ENCODE results near the gene NPFF.

NPFF gene

DNA sequence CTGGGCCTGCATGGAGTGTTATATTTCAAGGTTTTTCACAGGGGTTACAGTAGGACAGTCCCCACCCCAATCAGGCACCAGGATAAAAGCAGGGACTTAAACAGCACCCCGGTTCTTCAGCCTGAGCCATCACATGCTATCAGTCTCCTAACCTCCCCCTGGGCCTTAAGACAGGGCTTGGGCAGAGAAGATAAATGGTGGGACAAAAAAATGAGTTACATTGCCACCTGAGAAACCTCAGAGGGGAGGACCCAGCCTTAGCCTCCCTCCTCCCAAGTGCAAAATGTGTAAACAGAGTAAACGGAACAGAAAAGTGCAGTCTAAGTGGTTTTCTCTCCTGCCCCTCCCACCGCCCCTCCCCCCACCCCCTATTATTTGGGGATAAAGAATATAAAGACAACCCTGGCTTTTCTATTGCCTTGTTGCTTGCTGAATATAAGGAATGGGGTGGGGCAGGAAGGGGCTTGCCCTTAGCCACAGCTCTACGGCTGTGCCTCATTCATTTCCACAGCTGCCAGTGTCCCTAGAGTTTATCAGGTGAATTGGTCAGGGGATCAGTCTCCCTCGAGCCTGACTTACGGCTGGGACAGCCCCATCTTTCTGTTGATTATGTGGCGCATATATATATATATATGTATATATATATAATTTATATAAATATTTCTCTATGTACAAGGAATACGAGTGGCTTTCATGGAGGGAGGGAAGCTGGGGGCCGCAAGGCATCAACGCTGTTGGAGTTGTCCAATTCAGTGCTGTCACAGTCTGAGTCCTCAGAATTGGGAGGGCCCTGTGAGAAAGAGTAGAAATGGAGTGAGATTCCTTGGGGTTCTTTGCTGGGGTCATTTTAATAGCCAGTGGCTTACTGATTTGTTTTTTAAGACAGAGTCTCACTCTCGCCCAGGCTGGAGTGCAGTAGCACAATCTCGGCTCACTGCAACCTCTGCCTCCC, 26.5 kb downstream of the NPFF start:
- DNase-seq (ENCODE audit: low read depth), result peak; percentile 22
- Histone ChIP-seq H3K9ac (ENCODE audit: low read length) (peak overlapping the region; percentile 52), H3K4me3 (ENCODE audit: low read length) (no peak overlapping the region), H3K4me1 (ENCODE audit: control insufficient read depth, insufficient read depth, low read length) (peaks cover 53% of the 10 kb centered on the region), H3K9me3 (ENCODE audit: control insufficient read depth, low read length) (no peaks in the 10 kb centered on the region), H3K27me3 (replicated peaks; ENCODE audit: control insufficient read depth, insufficient read depth, low read length) (no peaks in the 10 kb centered on the region), H3K36me3 (ENCODE audit: control insufficient read depth, insufficient read depth, low read length, severe bottlenecking) (peaks cover 76% of the 10 kb centered on the region)

DNA sequence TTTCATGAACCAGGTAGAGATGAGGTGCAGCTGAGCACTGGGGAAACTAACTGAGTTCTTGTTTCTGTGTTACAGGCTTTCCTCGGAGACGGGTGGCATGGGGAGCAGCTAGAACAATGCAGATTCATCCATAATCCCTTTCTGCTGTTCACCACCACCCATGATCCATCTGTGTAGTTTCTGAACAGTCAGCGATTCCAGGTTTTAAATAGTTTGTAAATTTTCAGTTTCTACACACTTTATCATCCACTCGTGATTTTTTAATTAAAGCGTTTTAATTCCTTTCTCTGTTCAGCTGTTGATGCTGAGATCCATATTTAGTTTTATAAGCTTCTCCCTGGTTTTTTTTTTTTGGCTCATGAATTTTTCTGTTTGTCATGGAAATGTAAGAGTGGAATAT, 28.0 kb downstream of the NPFF start:
- no peaks in the 10 kb centered on the region for H3K27me3 ChIP-seq (replicated peaks; ENCODE audit: control insufficient read depth, insufficient read depth, low read length)
- H3K4me1 ChIP-seq (ENCODE audit: control insufficient read depth, insufficient read depth, low read length), result peaks cover 64% of the 10 kb centered on the region
- H3K9me3 ChIP-seq (ENCODE audit: control insufficient read depth, low read length), result no peaks in the 10 kb centered on the region
- H3K9ac ChIP-seq (ENCODE audit: low read length), result no peak overlapping the region
- H3K36me3 ChIP-seq (ENCODE audit: control insufficient read depth, insufficient read depth, low read length, severe bottlenecking), result peaks cover 82% of the 10 kb centered on the region
- H3K4me3 ChIP-seq (ENCODE audit: low read length), result no peak overlapping the region
- DNase-seq (ENCODE audit: low read depth), result no peak

DNA sequence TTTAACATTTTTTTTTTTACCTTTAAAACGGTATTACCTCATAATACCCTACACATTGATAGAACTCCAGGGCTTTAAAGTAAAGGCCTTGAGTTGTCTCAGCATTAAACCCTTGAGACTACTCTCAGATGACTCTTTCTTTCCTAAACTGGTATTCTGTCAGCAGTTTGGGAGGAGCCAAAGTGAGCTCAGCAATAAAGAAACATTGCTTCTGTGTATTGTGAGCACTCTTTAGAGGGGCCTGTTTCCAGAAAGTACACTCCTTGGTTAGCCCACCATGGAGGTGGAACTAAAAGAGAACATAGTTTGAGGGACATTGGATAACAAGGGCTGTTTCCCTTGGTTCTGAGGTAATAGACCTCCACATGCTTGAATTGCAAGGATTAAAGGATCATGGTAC, 28.4 kb downstream of the NPFF start:
- DNase-seq (ENCODE audit: low read depth), result no peak
- peaks cover 68% of the 10 kb centered on the region for H3K4me1 ChIP-seq (ENCODE audit: control insufficient read depth, insufficient read depth, low read length)
- no peaks in the 10 kb centered on the region for H3K9me3 ChIP-seq (ENCODE audit: control insufficient read depth, low read length)
- no peak overlapping the region for H3K4me3 ChIP-seq (ENCODE audit: low read length)
- peak overlapping the region; percentile 29 for H3K9ac ChIP-seq (ENCODE audit: low read length)
- peaks cover 86% of the 10 kb centered on the region for H3K36me3 ChIP-seq (ENCODE audit: control insufficient read depth, insufficient read depth, low read length, severe bottlenecking)
- no peaks in the 10 kb centered on the region for H3K27me3 ChIP-seq (replicated peaks; ENCODE audit: control insufficient read depth, insufficient read depth, low read length)

DNA sequence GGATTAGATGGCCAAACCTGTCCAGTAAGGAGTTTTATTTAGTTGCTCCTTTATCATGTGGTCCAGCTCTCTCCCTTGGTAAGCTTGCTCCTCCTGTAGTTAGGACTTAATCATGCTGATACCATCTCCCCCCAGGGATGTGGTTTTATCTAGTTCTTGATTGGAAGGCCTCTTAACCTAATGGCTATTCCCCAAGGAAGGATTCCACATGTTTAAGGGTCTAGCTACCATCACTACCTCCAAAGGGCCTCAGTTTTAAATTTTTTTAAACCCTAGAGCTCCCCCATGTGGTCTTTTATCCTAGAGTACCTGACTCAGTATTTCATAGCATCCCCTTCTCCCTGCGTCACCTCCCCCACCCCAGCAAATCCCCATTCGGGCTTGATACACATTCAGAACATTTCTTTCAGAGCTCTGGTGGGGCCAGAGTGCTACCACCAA, 30.5 kb downstream of the NPFF start:
- Histone ChIP-seq H3K9me3 (ENCODE audit: control insufficient read depth, low read length) (no peaks in the 10 kb centered on the region), H3K9ac (ENCODE audit: low read length) (peak overlapping the region; percentile 60)

DNA sequence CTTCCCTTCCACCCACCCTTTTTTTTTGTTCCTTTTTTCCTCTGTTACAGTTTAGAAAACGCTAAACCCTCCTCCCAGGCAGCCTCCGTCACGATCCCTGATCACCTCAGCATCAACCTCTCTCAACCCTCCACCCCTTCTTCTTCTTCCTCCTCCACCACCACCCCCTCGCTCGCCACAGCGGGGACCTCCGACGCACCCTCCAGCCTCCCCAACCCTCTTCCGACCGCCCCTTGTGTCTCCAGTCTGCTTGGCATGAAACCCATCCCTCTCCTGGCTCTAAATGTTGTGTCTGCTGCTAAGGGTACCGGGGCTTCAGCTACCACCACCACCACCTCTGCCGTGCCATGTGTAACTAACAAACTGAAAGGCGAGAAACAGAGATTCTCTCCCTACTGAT, 32.5 kb downstream of the NPFF start:
- H3K4me1 ChIP-seq (ENCODE audit: control insufficient read depth, insufficient read depth, low read length), result peaks cover 75% of the 10 kb centered on the region
- H3K4me3 ChIP-seq (ENCODE audit: low read length), result no peak overlapping the region
- no peaks in the 10 kb centered on the region for H3K27me3 ChIP-seq (replicated peaks; ENCODE audit: control insufficient read depth, insufficient read depth, low read length)
- no peaks in the 10 kb centered on the region for H3K9me3 ChIP-seq (ENCODE audit: control insufficient read depth, low read length)
- H3K9ac ChIP-seq (ENCODE audit: low read length), result peak overlapping the region; percentile 30
- DNase-seq (ENCODE audit: low read depth), result no peak
- peaks cover 94% of the 10 kb centered on the region for H3K36me3 ChIP-seq (ENCODE audit: control insufficient read depth, insufficient read depth, low read length, severe bottlenecking)

More for the DNA sequence above, 30.5 kb downstream of the NPFF start:
- peak; percentile 54 for DNase-seq (ENCODE audit: low read depth)
- no peak overlapping the region for H3K4me3 ChIP-seq (ENCODE audit: low read length)
- no peaks in the 10 kb centered on the region for H3K27me3 ChIP-seq (replicated peaks; ENCODE audit: control insufficient read depth, insufficient read depth, low read length)
- peaks cover 84% of the 10 kb centered on the region for H3K4me1 ChIP-seq (ENCODE audit: control insufficient read depth, insufficient read depth, low read length)
- H3K36me3 ChIP-seq (ENCODE audit: control insufficient read depth, insufficient read depth, low read length, severe bottlenecking), result peaks cover 87% of the 10 kb centered on the region

- H3K9ac ChIP-seq (ENCODE audit: low read length), result peak overlapping the region; percentile 19
- H3K4me1 ChIP-seq (ENCODE audit: control insufficient read depth, insufficient read depth, low read length), result peaks cover 68% of the 10 kb centered on the region
- DNase-seq (ENCODE audit: low read depth), result no peak
- no peaks in the 10 kb centered on the region for H3K9me3 ChIP-seq (ENCODE audit: control insufficient read depth, low read length)
- H3K4me3 ChIP-seq (ENCODE audit: low read length), result no peak overlapping the region
- peaks cover 94% of the 10 kb centered on the region for H3K36me3 ChIP-seq (ENCODE audit: control insufficient read depth, insufficient read depth, low read length, severe bottlenecking)
- no peaks in the 10 kb centered on the region for H3K27me3 ChIP-seq (replicated peaks; ENCODE audit: control insufficient read depth, insufficient read depth, low read length)
These were observed 33.2 kb downstream of the NPFF start for GRCh38 chr12:53474077-53474476.

GRCh38 chr12:53472056-53472582, 35.2 kb downstream of the NPFF start:
- Histone ChIP-seq H3K4me1 (ENCODE audit: control insufficient read depth, insufficient read depth, low read length) (peaks cover 52% of the 10 kb centered on the region), H3K4me3 (ENCODE audit: low read length) (no peak overlapping the region), H3K9ac (ENCODE audit: low read length) (peak overlapping the region; percentile 16), H3K9me3 (ENCODE audit: control insufficient read depth, low read length) (no peaks in the 10 kb centered on the region), H3K36me3 (ENCODE audit: control insufficient read depth, insufficient read depth, low read length, severe bottlenecking) (peaks cover 97% of the 10 kb centered on the region), H3K27me3 (replicated peaks; ENCODE audit: control insufficient read depth, insufficient read depth, low read length) (no peaks in the 10 kb centered on the region)
- DNase-seq (ENCODE audit: low read depth), result no peak

- Histone ChIP-seq H3K36me3 (ENCODE audit: control insufficient read depth, insufficient read depth, low read length, severe bottlenecking) (peaks cover 96% of the 10 kb centered on the region), H3K9ac (ENCODE audit: low read length) (no peak overlapping the region), H3K9me3 (ENCODE audit: control insufficient read depth, low read length) (no peaks in the 10 kb centered on the region), H3K27me3 (replicated peaks; ENCODE audit: control insufficient read depth, insufficient read depth, low read length) (no peaks in the 10 kb centered on the region), H3K4me1 (ENCODE audit: control insufficient read depth, insufficient read depth, low read length) (peaks cover 46% of the 10 kb centered on the region), H3K4me3 (ENCODE audit: low read length) (no peak overlapping the region)
- DNase-seq (ENCODE audit: low read depth), result no peak
These were observed 39.0 kb downstream of the NPFF start for GRCh38 chr12:53468282-53468681.

- no peak overlapping the region for H3K9ac ChIP-seq (ENCODE audit: low read length)
- H3K36me3 ChIP-seq (ENCODE audit: control insufficient read depth, insufficient read depth, low read length, severe bottlenecking), result peaks cover 98% of the 10 kb centered on the region
- peaks cover 44% of the 10 kb centered on the region for H3K4me1 ChIP-seq (ENCODE audit: control insufficient read depth, insufficient read depth, low read length)
- no peak for DNase-seq (ENCODE audit: low read depth)
- H3K4me3 ChIP-seq (ENCODE audit: low read length), result no peak overlapping the region
- H3K27me3 ChIP-seq (replicated peaks; ENCODE audit: control insufficient read depth, insufficient read depth, low read length), result no peaks in the 10 kb centered on the region
- H3K9me3 ChIP-seq (ENCODE audit: control insufficient read depth, low read length), result no peaks in the 10 kb centered on the region
These were observed 39.4 kb downstream of the NPFF start for GRCh38 chr12:53467880-53468279.

GRCh38 chr12:53467082-53467481, 40.2 kb downstream of the NPFF start:
- Histone ChIP-seq H3K4me1 (ENCODE audit: control insufficient read depth, insufficient read depth, low read length) (peaks cover 36% of the 10 kb centered on the region), H3K9me3 (ENCODE audit: control insufficient read depth, low read length) (no peaks in the 10 kb centered on the region), H3K36me3 (ENCODE audit: control insufficient read depth, insufficient read depth, low read length, severe bottlenecking) (peaks cover 98% of the 10 kb centered on the region), H3K9ac (ENCODE audit: low read length) (no peak overlapping the region), H3K27me3 (replicated peaks; ENCODE audit: control insufficient read depth, insufficient read depth, low read length) (no peaks in the 10 kb centered on the region), H3K4me3 (ENCODE audit: low read length) (no peak overlapping the region)
- DNase-seq (ENCODE audit: low read depth), result no peak

GRCh38 chr12:53466640-53467039, 40.6 kb downstream of the NPFF start:
- H3K36me3 ChIP-seq (ENCODE audit: control insufficient read depth, insufficient read depth, low read length, severe bottlenecking), result peaks cover 98% of the 10 kb centered on the region
- H3K9ac ChIP-seq (ENCODE audit: low read length), result peak overlapping the region; percentile 44

More at GRCh38 chr12:53466640-53467039, 40.6 kb downstream of the NPFF start:
- DNase-seq (ENCODE audit: low read depth), result no peak
- no peak overlapping the region for H3K4me3 ChIP-seq (ENCODE audit: low read length)
- H3K27me3 ChIP-seq (replicated peaks; ENCODE audit: control insufficient read depth, insufficient read depth, low read length), result no peaks in the 10 kb centered on the region
- no peaks in the 10 kb centered on the region for H3K9me3 ChIP-seq (ENCODE audit: control insufficient read depth, low read length)
- H3K4me1 ChIP-seq (ENCODE audit: control insufficient read depth, insufficient read depth, low read length), result peaks cover 32% of the 10 kb centered on the region

All from adipocyte (in vitro differentiated cells).